Natural killer cell (primary cell): ENCODE results near the gene GPR173. TPM values are rescaled to one million over a fixed set of nuclear protein-coding genes. Genes with fewer than 3 reads are reported as not detected.

Source experiments
- ATAC-seq, 3 donors: fragments of 150-1000 bp in 2 of 3; fragments of 200-7000 bp in 1 of 3; cut with Tn5 transposase; 1 replicate in 1 of 3; 2 replicates in 2 of 3; pipeline ENCODE4 v1.10.0; 2021; ENCODE audit warnings: mild to moderate bottlenecking in 2 of 3, moderate library complexity in 2 of 3
- DNase-seq, 2 donors: peaks; one replicate each; pipeline versions ENCODE4 v3.0.0 to v3.0.0-alpha.2; 2013 to 2021; ENCODE audit warnings: mixed read lengths in 1 of 2
- H3K27ac ChIP-seq: one replicate; pipeline ENCODE4 v1.5.1; 2013; ENCODE audit warnings: mild to moderate bottlenecking, low read length
- H3K27me3 ChIP-seq: one replicate; pipeline ENCODE4 v1.6.1; 2013; ENCODE audit warnings: low read length; ENCODE audit not compliant: control insufficient read depth, insufficient read depth
- H3K36me3 ChIP-seq: one replicate; pipeline ENCODE4 v1.6.1; 2013; ENCODE audit warnings: low read length; ENCODE audit not compliant: control insufficient read depth, insufficient read depth
- H3K4me1 ChIP-seq: one replicate; pipeline ENCODE4 v1.6.1; 2013; ENCODE audit warnings: low read length; ENCODE audit not compliant: control insufficient read depth, insufficient read depth
- H3K4me3 ChIP-seq: one replicate; pipeline ENCODE4 v1.5.1; 2013; ENCODE audit warnings: low read length
- H3K9me3 ChIP-seq: one replicate; pipeline ENCODE4 v1.6.1; 2013; ENCODE audit warnings: low read length; ENCODE audit not compliant: control insufficient read depth, insufficient read depth
- H3K27ac Mint-ChIP-seq, 2 donors: one replicate each; pipeline ENCODE4 v1.8.0; 2022; ENCODE audit warnings: mild to moderate bottlenecking in 2 of 2, mixed read lengths in 2 of 2, moderate library complexity in 1 of 2
- H3K27me3 Mint-ChIP-seq, 2 donors: one replicate each; pipeline ENCODE4 v1.8.0; 2022; ENCODE audit warnings: low read depth in 2 of 2, mixed read lengths in 2 of 2
- H3K36me3 Mint-ChIP-seq: one replicate; pipeline ENCODE4 v1.8.0; 2022; ENCODE audit warnings: mixed read lengths
- H3K4me1 Mint-ChIP-seq, 2 donors: one replicate each; pipeline ENCODE4 v1.8.0; 2022; ENCODE audit warnings: mixed read lengths in 2 of 2
- H3K4me3 Mint-ChIP-seq: one replicate; pipeline ENCODE4 v1.8.0; 2022; ENCODE audit warnings: mild to moderate bottlenecking, moderate library complexity, mixed read lengths
- H3K9me3 Mint-ChIP-seq, 2 donors: one replicate each; pipeline ENCODE4 v1.8.0; 2022; ENCODE audit warnings: mixed read lengths in 2 of 2
- WGBS: methylation state at CpG from one replicate; pipeline ENCODE4 v1.1.7; 2013; ENCODE audit warnings: missing lambda C conversion rate; ENCODE audit not compliant: insufficient coverage; 5-methylcytosine and 5-hydroxymethylcytosine counted together
- intact Hi-C: fragments of 100-400 bp; cut with micrococcal nuclease; formaldehyde crosslinking; loops from one replicate; pipeline ENCODE4 v1.14.2; 2022
- total RNA-seq, 4 donors: library from RNA; stranded (reverse); fragments of 120-200 nt in 1 of 4; gene quantifications; one replicate each; pipeline versions ENCODE4 v1.2.3 to v1.2.4, GENCODE V29; 2013 to 2022
- TF ChIP-seq, protein P1 (sequence below): fragments of 200-600 bp; IDR thresholded peaks from one replicate; pipeline ENCODE4 v1.8.0; 2022; ENCODE audit warnings: antibody characterized with exemption

GPR173 gene
- total RNA-seq, 3 donors from 2014 or later (not counting 1 experiment from before 2014, with no cell fraction given): 0.48 TPM; not detected in 2

DNA sequence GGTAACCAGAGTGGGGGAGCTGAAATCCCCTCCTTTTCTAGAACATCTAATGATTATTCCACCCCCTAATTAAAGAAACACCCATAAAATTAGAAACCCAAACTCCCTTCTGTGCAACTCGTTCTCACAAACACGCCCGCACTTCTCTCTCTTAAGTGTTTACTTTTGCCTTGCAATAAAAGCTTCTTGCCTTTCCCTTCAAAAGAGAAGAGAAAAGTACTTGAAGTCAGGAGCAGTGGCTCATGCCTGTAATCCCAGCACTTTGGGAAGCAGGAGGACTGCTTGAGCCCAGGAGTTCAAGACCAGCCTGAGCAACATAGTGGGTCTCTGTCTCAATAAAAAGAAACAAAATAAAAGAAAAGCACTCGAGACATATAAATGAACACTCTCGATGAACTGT is 3.6 kb upstream of the GPR173 start:
- H3K4me1 ChIP-seq: no peaks in the 10 kb centered on the region

GRCh38 chrX:53047228-53047627 is 1.4 kb upstream of the GPR173 start:
- H3K27ac Mint-ChIP-seq: no peak overlapping the region
- DNase-seq: no peak
- Histone ChIP-seq H3K27ac (no peak overlapping the region), H3K27me3 (no peaks in the 10 kb centered on the region), H3K36me3 (no peaks in the 10 kb centered on the region), H3K9me3 (no peaks in the 10 kb centered on the region), H3K4me1 (no peaks in the 10 kb centered on the region), H3K4me3 (no peak overlapping the region)
- 97% methylated on average over 4 of the region's 6 CpGs for WGBS
- intact Hi-C loops: no loop called here
- no peak overlapping the region for H3K4me3 Mint-ChIP-seq
- peaks cover 8 to 16% of the 10 kb centered on the region in 2 donors for H3K27me3 Mint-ChIP-seq
- H3K4me1 Mint-ChIP-seq: no peaks in the 10 kb centered on the region
- TF ChIP-seq, protein P1, sequence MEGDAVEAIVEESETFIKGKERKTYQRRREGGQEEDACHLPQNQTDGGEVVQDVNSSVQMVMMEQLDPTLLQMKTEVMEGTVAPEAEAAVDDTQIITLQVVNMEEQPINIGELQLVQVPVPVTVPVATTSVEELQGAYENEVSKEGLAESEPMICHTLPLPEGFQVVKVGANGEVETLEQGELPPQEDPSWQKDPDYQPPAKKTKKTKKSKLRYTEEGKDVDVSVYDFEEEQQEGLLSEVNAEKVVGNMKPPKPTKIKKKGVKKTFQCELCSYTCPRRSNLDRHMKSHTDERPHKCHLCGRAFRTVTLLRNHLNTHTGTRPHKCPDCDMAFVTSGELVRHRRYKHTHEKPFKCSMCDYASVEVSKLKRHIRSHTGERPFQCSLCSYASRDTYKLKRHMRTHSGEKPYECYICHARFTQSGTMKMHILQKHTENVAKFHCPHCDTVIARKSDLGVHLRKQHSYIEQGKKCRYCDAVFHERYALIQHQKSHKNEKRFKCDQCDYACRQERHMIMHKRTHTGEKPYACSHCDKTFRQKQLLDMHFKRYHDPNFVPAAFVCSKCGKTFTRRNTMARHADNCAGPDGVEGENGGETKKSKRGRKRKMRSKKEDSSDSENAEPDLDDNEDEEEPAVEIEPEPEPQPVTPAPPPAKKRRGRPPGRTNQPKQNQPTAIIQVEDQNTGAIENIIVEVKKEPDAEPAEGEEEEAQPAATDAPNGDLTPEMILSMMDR: no peak
- H3K9me3 Mint-ChIP-seq: no peaks in the 10 kb centered on the region
- no peak for ATAC-seq
- no peaks in the 10 kb centered on the region for H3K36me3 Mint-ChIP-seq

More for the DNA sequence above, 3.6 kb upstream of the GPR173 start:
- ATAC-seq (no peak), DNase-seq (no peak)
- Histone ChIP-seq H3K4me3 (no peak overlapping the region), H3K36me3 (no peaks in the 10 kb centered on the region), H3K27ac (no peak overlapping the region), H3K27me3 (no peaks in the 10 kb centered on the region), H3K9me3 (no peaks in the 10 kb centered on the region)
- 91% methylated on average over 5 of the region's 5 CpGs for WGBS
- H3K27me3 Mint-ChIP-seq: peaks cover 13 to 19% of the 10 kb centered on the region in 2 donors
- no peaks in the 10 kb centered on the region for H3K36me3 Mint-ChIP-seq
- no peaks in the 10 kb centered on the region for H3K4me1 Mint-ChIP-seq
- H3K27ac Mint-ChIP-seq: no peak overlapping the region
- H3K4me3 Mint-ChIP-seq: no peak overlapping the region
- TF ChIP-seq, protein P1: no peak
- H3K9me3 Mint-ChIP-seq: no peaks in the 10 kb centered on the region
- intact Hi-C loops: no loop called here

GRCh38 chrX:53049127-53049517 is 533 bp downstream of the GPR173 start:
- intact Hi-C loops: no loop called here
- Histone ChIP-seq H3K4me3 (no peak overlapping the region), H3K36me3 (no peaks in the 10 kb centered on the region), H3K4me1 (peaks cover 3% of the 10 kb centered on the region), H3K27me3 (no peaks in the 10 kb centered on the region), H3K27ac (no peak overlapping the region), H3K9me3 (no peaks in the 10 kb centered on the region)
- no peak overlapping the region for H3K27ac Mint-ChIP-seq
- H3K9me3 Mint-ChIP-seq: no peaks in the 10 kb centered on the region
- WGBS: 47% methylated on average over 7 of the region's 8 CpGs
- no peaks in the 10 kb centered on the region for H3K36me3 Mint-ChIP-seq
- H3K4me1 Mint-ChIP-seq: no peaks in the 10 kb centered on the region
- peaks cover 7 to 11% of the 10 kb centered on the region in 2 donors for H3K27me3 Mint-ChIP-seq
- ATAC-seq (no peak), DNase-seq (no peak)
- TF ChIP-seq, protein P1: no peak
- H3K4me3 Mint-ChIP-seq: no peak overlapping the region

DNA sequence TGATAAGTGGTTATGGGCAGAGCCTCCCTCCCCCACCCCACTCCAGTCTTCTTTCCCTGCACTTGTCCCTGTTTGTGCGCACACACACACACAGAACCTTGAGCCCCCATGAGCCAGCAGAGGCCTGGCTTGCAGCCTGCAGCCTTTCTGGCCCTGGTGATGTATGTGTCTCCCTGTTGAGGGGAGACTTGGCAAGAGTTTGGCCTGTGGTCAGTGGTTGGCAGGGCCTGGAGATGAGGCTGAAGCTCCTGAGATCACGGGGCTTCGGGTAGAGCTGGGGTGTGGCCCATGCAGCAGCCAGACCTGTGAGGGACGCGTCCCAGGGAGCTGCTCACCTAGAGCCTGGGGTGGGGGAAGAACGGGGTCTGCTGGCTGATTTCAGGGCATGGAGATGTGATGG is 2.3 kb downstream of the GPR173 start:
- Histone ChIP-seq H3K27ac (no peak overlapping the region), H3K9me3 (no peaks in the 10 kb centered on the region), H3K4me1 (peaks cover 8% of the 10 kb centered on the region), H3K27me3 (no peaks in the 10 kb centered on the region), H3K4me3 (no peak overlapping the region), H3K36me3 (no peaks in the 10 kb centered on the region)
- Mint-ChIP-seq H3K36me3 (no peaks in the 10 kb centered on the region), H3K4me1 (no peaks in the 10 kb centered on the region), H3K27ac (no peak overlapping the region), H3K4me3 (no peak overlapping the region), H3K27me3 (peaks cover 0 to 10% of the 10 kb centered on the region in 2 donors), H3K9me3 (no peaks in the 10 kb centered on the region)
- DNase-seq (no peak), ATAC-seq (no peak)
- WGBS: 66% methylated on average over 5 of the region's 6 CpGs
- intact Hi-C loops: no loop called here
- TF ChIP-seq, protein P1: no peak
